Keratinocyte (primary cell): Measurements from ENCODE around the gene SFT2D3.

Source experiments
- EZH2 ChIP-seq: IDR thresholded peaks from one replicate; pipeline ENCODE4 v1.6.1; 2012; ENCODE audit warnings: inconsistent platforms, mild to moderate bottlenecking, low read length, moderate library complexity
- TF ChIP-seq, protein P1 (sequence below), 3 experiments: IDR thresholded peaks in 1 of 3; conservative IDR thresholded peaks in 1 of 3; optimal IDR thresholded peaks in 1 of 3; 2 replicates in 2 of 3; 3 replicates in 1 of 3; pipeline versions ENCODE3 to v1.5.1; 2011; ENCODE audit warnings: low read length in 3 of 3, mild to moderate bottlenecking in 3 of 3, moderate library complexity in 2 of 3, control low read depth in 1 of 3, inconsistent platforms in 1 of 3; ENCODE audit not compliant: insufficient read depth in 2 of 3; ENCODE audit errors: extremely low read depth in 1 of 3

DNA sequence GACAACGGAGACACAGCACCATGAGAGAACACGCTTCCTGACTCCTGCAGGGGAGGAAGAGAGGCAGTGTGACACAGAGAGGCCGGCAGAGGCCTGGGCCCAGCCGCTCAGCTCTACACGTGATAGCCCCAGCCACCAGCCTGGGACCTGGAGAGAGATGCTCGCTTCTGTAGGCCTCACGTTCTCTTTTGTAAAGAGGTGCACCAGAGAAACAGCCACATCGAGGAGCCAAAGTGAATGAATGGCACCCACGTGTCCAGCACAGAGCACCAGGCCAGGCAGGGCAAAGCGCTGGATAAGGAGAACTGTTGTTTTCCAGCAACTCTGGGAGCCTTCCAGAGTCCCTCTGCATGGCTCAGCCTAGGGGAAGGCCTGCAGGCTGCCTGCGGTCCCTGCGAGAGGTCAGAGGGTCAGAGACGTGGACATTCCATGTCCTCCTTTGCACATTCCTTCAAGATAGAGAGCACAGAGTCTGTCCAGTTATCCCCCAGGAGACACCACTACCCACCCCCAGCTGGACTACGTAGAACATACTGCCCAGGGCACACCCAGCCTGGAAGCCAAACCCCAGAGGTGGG is 40.1 kb upstream of the SFT2D3 start:
- TF ChIP-seq, protein P1, sequence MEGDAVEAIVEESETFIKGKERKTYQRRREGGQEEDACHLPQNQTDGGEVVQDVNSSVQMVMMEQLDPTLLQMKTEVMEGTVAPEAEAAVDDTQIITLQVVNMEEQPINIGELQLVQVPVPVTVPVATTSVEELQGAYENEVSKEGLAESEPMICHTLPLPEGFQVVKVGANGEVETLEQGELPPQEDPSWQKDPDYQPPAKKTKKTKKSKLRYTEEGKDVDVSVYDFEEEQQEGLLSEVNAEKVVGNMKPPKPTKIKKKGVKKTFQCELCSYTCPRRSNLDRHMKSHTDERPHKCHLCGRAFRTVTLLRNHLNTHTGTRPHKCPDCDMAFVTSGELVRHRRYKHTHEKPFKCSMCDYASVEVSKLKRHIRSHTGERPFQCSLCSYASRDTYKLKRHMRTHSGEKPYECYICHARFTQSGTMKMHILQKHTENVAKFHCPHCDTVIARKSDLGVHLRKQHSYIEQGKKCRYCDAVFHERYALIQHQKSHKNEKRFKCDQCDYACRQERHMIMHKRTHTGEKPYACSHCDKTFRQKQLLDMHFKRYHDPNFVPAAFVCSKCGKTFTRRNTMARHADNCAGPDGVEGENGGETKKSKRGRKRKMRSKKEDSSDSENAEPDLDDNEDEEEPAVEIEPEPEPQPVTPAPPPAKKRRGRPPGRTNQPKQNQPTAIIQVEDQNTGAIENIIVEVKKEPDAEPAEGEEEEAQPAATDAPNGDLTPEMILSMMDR (optimal IDR thresholded peaks at IDR 0.05 in 1 of 3, IDR thresholded peaks at IDR 0.05 in 1 of 3, conservative IDR thresholded peaks at IDR 0.05 in 1 of 3; ENCODE audit: extremely low read depth in 1 of 3, insufficient read depth in 2 of 3, low read length in 3 of 3), result no peak
- TF ChIP-seq EZH2, result no peak
